SIG-M5 (cell line): ENCODE results near the gene TRPC4AP.

Experiments used
- DNase-seq: peaks from one replicate; lab custom pipeline; 2025; lab: John Stamatoyannopoulos, UW

Gene TRPC4AP

DNA sequence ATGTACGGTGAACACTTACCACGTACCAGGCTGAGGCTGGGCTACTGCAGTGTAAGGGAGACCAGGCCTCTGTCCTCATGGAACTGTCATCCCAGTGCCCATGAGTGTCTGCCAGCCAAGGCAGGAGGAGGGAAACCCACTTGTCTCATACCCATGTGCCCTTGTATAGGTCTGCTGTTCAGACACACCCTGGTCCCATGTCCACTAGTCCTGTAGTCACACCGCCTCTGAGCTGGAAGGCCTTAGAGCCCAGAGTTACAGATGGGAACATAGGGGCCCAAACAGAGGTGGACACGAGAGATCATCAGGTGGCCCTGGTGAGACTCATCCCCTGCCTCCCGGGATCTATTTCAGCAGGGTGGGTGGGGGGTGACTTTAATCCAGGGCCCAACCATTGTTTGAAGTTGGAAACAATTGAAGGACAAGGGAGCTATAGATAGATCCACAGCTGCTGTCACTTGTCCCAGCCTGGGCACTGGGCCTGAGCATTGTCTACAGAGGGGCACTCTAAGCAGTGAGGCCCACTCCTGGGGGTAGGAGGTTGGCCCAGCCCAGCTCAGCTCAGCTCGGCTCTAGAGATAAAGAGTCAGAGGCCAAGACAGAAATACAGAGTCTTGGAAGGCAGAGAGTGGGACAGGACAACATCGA lies 122.3 kb downstream of the TRPC4AP start:
- no peak for DNase-seq

GRCh38 chr20:34968042-34968775 lies 124.4 kb downstream of the TRPC4AP start:
- DNase-seq, result no peak

DNA sequence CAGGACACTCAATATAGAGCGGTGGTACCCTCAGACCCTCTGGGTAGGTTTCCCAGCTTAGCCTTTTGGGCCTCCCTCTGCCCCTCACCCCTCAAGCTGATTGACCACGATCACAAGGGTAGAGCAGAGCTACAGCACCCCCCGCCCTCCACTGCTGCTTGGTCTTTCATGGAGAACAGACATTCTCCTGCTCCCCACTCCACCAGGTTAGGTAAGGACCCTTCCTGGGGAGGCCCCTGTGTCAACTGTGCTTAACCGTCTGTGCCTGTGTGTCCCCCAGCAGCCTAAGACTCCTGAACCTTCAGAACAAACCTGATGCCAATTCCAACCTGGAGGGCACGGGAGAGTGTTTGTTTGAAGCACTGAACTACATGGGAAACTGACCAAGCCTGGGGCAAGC lies 125.2 kb downstream of the TRPC4AP start:
- DNase-seq, result no peak

DNA sequence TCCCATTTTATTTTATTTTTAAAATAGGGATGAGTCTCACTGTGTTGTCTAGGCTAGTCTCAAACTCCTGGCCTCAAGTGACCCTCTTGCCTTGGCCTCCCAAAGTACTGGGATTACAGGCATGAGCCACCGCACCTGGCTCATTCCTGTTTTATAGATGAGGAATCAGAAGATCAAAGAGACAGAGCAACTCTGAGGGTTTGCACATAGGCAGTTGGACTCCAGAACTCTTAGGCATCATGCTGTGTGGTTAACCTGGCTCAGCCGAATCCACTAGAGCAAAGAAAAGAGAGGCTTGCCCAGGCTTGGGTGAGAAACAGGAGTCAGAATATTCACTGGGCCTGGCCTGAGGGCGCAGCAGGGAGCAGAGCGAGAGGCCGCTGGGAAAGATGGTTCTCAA lies 127.6 kb downstream of the TRPC4AP start:
- no peak for DNase-seq

GRCh38 chr20:34964486-34964885 lies 128.1 kb downstream of the TRPC4AP start:
- DNase-seq, result no peak

DNA sequence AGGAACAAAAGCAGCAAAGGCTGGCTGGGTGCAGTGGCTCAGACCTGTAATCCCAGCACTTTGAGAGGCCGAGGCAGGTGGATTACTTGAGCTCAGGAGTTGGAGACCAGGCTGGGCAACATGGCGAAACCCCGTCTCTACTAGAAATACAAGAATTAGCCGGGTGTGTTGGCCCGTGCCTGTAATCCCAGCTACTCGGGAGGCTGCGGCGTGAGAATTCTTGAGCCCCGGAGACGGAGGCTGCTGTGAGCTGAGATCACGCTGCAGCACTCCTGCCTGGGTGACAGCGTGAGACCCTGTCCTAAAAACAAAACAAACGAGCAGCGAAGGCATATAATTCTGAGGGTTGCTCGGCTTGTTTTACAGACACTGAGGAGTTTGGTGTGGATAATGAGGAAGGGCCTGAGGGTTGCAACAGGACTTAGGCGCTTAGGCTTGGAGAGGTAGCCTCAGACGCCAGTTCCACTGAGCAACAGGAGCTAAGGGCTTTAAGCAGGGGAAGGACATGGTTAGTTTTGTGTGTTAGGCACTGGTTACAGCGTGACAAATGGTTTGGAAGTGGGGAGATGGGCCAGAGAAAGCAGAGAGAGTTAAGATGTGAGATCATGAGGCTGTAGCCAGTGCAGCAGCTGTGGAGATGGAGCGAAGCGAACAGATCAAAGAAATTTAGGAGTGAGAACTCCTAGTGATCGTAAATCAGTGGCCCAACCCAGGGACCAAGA lies 135.7 kb downstream of the TRPC4AP start:
- DNase-seq, result no peak

- no peak for DNase-seq
Observed at GRCh38 chr20:34956041-34956458, 136.6 kb downstream of the TRPC4AP start.

DNA sequence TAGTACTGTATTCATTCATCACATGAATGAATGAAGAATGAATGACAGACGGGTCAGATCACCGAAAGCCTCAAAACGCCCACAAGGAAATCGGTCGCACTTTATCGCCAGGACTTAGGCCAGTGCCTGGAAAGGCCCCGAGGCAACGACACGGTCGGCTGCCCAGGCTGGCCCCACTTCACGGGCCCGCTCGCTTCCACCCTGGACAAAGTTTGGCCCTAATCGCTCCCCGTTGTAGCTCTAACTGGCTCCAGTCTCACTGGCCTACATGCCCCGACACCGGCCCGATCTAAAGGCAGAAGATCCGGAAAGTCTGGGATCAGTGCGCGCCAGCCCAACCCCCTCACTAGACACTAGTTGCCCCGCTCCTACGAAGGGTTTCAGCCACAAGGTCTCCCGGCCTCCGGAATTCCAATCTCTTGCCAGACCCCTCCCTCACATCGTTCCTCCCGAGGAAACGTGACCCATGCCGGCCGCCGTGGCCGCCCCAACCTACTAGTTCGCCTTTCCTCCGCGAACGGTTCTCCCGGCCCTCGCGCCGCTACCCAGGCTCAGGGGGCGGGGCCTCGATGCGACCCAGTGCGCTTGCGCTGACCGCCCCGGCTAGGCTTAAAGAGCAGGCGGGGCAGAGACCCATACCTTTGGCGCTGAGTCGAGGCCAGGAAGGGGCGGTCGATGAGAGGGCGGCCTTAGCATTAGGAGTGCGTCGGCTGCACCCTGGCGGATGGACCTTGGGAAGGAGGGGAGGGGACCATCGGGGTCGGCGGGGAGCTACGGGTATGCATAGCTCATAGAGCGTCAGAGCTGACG lies 137.2 kb downstream of the TRPC4AP start, which contains the start of the genes GSS and MYH7B:
TSS of gene GSS (minus strand) at position 576 of the 810 bp plus-strand sequence. CDS start 3,954 bp downstream, outside the sequence.
TSS of gene MYH7B (plus strand) at position 638 of the 810 bp plus-strand sequence. CDS start 22,138 bp downstream, outside the sequence.
- DNase-seq, result peak; percentile 47

DNA sequence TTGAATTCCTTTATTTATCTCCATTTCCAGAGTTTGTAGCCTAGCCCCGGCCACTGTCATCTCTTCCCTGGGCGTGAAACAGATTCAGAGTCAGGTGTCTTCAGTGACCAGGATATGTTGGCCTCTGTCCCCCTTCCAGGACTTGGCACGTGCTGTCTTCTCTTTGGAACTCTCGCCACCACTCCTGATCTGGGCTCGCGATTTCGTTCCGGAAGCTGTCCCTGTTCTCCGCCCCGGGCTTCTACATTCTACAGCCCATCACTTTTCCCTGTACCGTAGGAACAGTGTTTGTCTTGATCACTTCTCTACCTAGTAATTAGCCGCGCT lies 137.7 kb downstream of the TRPC4AP start:
- DNase-seq, result no peak

GRCh38 chr20:34953960-34954359 lies 138.6 kb downstream of the TRPC4AP start:
- DNase-seq, result no peak

- no peak for DNase-seq
Observed at GRCh38 chr20:34952671-34953070, 139.9 kb downstream of the TRPC4AP start.
